ENCODE measurements around the gene ZBTB7C. TPM values are rescaled to one million over a fixed set of nuclear protein-coding genes. Genes with fewer than 3 reads are reported as not detected.

The ZBTB7C gene
- total and polyA plus RNA-seq, 8 donors: 3.0 to 47.8 (median 19.3) TPM

- 15 to 41% (median 26%) methylated on average over 1 of the region's 1 CpG for WGBS, 5 donors
- no peaks in the 10 kb centered on the region for H3K27me3 ChIP-seq
- peak in 1 of 2 donors; percentile 35 for DNase-seq
- H3K4me3 ChIP-seq: no peak overlapping the region
- peak overlapping the region in 1 of 5 donors; percentile 38 for H3K27ac ChIP-seq
- H3K4me1 ChIP-seq: peaks cover 0 to 24% (median 10%) of the 10 kb centered on the region in 4 donors
- TF ChIP-seq POLR2A (IDR thresholded peaks at IDR 0.05) (no peak), EP300 (IDR thresholded peaks at IDR 0.05) (no peak), POLR2AphosphoS5 (IDR thresholded peaks at IDR 0.05) (no peak)
- TF ChIP-seq, protein P1, sequence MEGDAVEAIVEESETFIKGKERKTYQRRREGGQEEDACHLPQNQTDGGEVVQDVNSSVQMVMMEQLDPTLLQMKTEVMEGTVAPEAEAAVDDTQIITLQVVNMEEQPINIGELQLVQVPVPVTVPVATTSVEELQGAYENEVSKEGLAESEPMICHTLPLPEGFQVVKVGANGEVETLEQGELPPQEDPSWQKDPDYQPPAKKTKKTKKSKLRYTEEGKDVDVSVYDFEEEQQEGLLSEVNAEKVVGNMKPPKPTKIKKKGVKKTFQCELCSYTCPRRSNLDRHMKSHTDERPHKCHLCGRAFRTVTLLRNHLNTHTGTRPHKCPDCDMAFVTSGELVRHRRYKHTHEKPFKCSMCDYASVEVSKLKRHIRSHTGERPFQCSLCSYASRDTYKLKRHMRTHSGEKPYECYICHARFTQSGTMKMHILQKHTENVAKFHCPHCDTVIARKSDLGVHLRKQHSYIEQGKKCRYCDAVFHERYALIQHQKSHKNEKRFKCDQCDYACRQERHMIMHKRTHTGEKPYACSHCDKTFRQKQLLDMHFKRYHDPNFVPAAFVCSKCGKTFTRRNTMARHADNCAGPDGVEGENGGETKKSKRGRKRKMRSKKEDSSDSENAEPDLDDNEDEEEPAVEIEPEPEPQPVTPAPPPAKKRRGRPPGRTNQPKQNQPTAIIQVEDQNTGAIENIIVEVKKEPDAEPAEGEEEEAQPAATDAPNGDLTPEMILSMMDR (IDR thresholded peaks at IDR 0.05): no peak
- intact Hi-C loops (cut with DNase I; ENCODE audit: low total_unique reads): no loop called here
- no peaks in the 10 kb centered on the region for H3K36me3 ChIP-seq
- H3K9me3 ChIP-seq: no peaks in the 10 kb centered on the region
Measured at GRCh38 chr18:48392268-48392667, 16.9 kb downstream of the ZBTB7C start.

- DNase-seq: peak in 1 of 2 donors; percentile 43
- H3K36me3 ChIP-seq: no peaks in the 10 kb centered on the region
- H3K27me3 ChIP-seq: peaks cover 0 to 2% (median 0%) of the 10 kb centered on the region in 3 donors
- WGBS, 5 donors: 34 to 47% (median 41%) methylated on average over 3 of the region's 3 CpGs
- H3K4me3 ChIP-seq: no peak overlapping the region
- no peaks in the 10 kb centered on the region for H3K9me3 ChIP-seq
- peak overlapping the region in 1 of 5 donors; percentile 38 for H3K27ac ChIP-seq
- peaks cover 0 to 24% (median 10%) of the 10 kb centered on the region in 4 donors for H3K4me1 ChIP-seq
- intact Hi-C loops (cut with DNase I; ENCODE audit: low total_unique reads): no loop called here
- TF ChIP-seq POLR2AphosphoS5 (IDR thresholded peaks at IDR 0.05): no peak
- TF ChIP-seq, protein P1 (IDR thresholded peaks at IDR 0.05): no peak
- TF ChIP-seq POLR2A (IDR thresholded peaks at IDR 0.05): no peak
- TF ChIP-seq EP300 (IDR thresholded peaks at IDR 0.05): no peak
Measured at GRCh38 chr18:48391868-48392267, 17.3 kb downstream of the ZBTB7C start.

DNA sequence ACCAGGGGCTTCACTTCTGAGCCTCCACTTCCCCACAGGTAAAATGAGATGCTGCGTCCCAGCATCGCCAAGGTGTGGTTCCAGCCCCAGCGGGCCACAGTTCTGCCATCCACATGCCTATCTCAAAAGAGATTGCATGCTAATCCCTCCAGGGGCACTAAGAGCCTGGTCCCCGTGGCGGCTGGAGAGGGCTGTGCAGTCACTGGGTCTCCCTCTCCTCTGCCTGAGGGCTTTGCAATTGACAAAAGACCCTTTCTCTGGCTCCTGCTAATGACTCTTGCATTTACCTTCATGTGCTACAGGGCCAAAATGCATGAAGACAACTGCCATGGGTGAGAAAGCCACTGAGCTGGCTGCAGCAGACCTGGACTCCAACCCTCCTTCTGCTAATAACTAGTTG is 18.5 kb downstream of the ZBTB7C start:
- DNase-seq: no peak
- WGBS, 5 donors: 83 to 97% (median 84%) methylated on average over 2 to 5 of the region's 5 CpGs
- intact Hi-C loops (cut with DNase I; ENCODE audit: low total_unique reads): no loop called here
- H3K9me3 ChIP-seq: no peaks in the 10 kb centered on the region
- H3K27ac ChIP-seq: no peak overlapping the region
- H3K36me3 ChIP-seq: no peaks in the 10 kb centered on the region
- H3K4me1 ChIP-seq: peaks cover 0 to 24% (median 10%) of the 10 kb centered on the region in 4 donors
- H3K4me3 ChIP-seq: no peak overlapping the region
- TF ChIP-seq POLR2AphosphoS5 (IDR thresholded peaks at IDR 0.05): no peak
- no peak for TF ChIP-seq POLR2A (IDR thresholded peaks at IDR 0.05)
- TF ChIP-seq, protein P1 (IDR thresholded peaks at IDR 0.05): no peak
- TF ChIP-seq EP300 (IDR thresholded peaks at IDR 0.05): no peak
- H3K27me3 ChIP-seq: peaks cover 0 to 12% (median 0%) of the 10 kb centered on the region in 3 donors

DNA sequence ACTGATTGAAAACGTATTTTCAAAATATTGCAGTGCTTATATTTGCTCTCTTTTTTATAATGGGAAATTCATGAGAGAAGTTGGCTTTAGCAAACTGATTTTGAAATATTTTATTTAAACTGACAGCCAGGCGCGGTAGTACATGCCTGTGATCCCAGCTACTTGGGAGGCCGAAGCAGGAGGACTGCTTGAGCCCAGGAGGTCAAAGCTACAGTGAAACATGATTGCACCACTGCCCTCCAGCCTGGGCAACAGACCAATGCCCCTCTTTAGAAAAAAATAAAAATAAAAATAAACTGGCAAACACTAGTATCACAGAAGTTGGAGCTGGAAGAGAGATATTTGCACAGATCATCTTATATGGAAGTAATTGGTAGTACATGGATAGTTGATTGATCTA is 20.7 kb downstream of the ZBTB7C start:
- TF ChIP-seq POLR2A (IDR thresholded peaks at IDR 0.05) (no peak), EP300 (IDR thresholded peaks at IDR 0.05) (no peak), POLR2AphosphoS5 (IDR thresholded peaks at IDR 0.05) (no peak)
- TF ChIP-seq, protein P1 (IDR thresholded peaks at IDR 0.05): no peak
- intact Hi-C loops (cut with DNase I; ENCODE audit: low total_unique reads): no loop called here
- Histone ChIP-seq H3K27me3 (peaks cover 0 to 16% (median 0%) of the 10 kb centered on the region in 3 donors), H3K27ac (no peak overlapping the region), H3K36me3 (no peaks in the 10 kb centered on the region), H3K4me1 (peaks cover 0 to 24% (median 10%) of the 10 kb centered on the region in 4 donors), H3K4me3 (no peak overlapping the region), H3K9me3 (no peaks in the 10 kb centered on the region)
- WGBS, 5 donors: 82 to 95% (median 86%) methylated on average over 4 of the region's 4 CpGs
- no peak for DNase-seq
